H9 (cell line): Measurements from ENCODE around the gene TGIF1. TPM values are rescaled to one million over a fixed set of nuclear protein-coding genes. Genes with fewer than 3 reads are reported as not detected.

ENCODE experiments used
- DNase-seq: peaks from one replicate; pipeline ENCODE4 v3.0.0-alpha.2; 2017
- H2AFZ ChIP-seq: one replicate; pipeline ENCODE4 v1.6.1; 2013; ENCODE audit warnings: mild to moderate bottlenecking, low read length, control low read depth, moderate library complexity
- H2AK5ac ChIP-seq: 2 replicates; pipeline ENCODE4 v1.6.1; 2013; ENCODE audit warnings: low read length, control low read depth, mixed read lengths; ENCODE audit not compliant: insufficient read length
- H2BK120ac ChIP-seq: one replicate; pipeline ENCODE4 v1.6.1; 2013; ENCODE audit warnings: low read depth, mild to moderate bottlenecking, low read length, control low read depth, inconsistent platforms; ENCODE audit not compliant: poor library complexity, severe bottlenecking
- H2BK12ac ChIP-seq: 2 replicates; pipeline ENCODE4 v1.6.1; 2013; ENCODE audit warnings: low read length, control low read depth, mixed read lengths, low read depth; ENCODE audit not compliant: insufficient read length
- H2BK15ac ChIP-seq: 2 replicates; pipeline ENCODE4 v1.6.1; 2013; ENCODE audit warnings: low read depth, low read length, control low read depth
- H2BK20ac ChIP-seq: one replicate; pipeline ENCODE4 v1.6.1; 2013; ENCODE audit warnings: low read depth, mild to moderate bottlenecking, low read length, control low read depth, inconsistent platforms; ENCODE audit not compliant: poor library complexity, severe bottlenecking
- H2BK5ac ChIP-seq: 2 replicates; pipeline ENCODE4 v1.6.1; 2013; ENCODE audit warnings: low read length, control low read depth, mixed read lengths; ENCODE audit not compliant: insufficient read length
- H3K14ac ChIP-seq: 2 replicates; pipeline ENCODE4 v1.6.1; 2013; ENCODE audit warnings: low read length, control low read depth; ENCODE audit not compliant: insufficient read depth
- H3K18ac ChIP-seq: 2 replicates; pipeline ENCODE4 v1.6.1; 2013; ENCODE audit warnings: low read depth, mild to moderate bottlenecking, mixed read lengths, low read length, control low read depth; ENCODE audit not compliant: insufficient read length
- H3K23ac ChIP-seq: 2 replicates; pipeline ENCODE4 v1.6.1; 2013; ENCODE audit warnings: low read length, control low read depth, mixed read lengths, low read depth; ENCODE audit not compliant: insufficient read length
- H3K23me2 ChIP-seq: 2 replicates; pipeline ENCODE4 v1.6.1; 2013; ENCODE audit warnings: low read depth, mild to moderate bottlenecking, mixed read lengths, low read length, control low read depth; ENCODE audit not compliant: insufficient read length, poor library complexity, severe bottlenecking
- H3K27ac ChIP-seq: 2 replicates; pipeline ENCODE4 v1.5.1; 2013; ENCODE audit warnings: low read length, control low read depth, mixed read lengths, low read depth; ENCODE audit not compliant: insufficient read length
- H3K27me3 ChIP-seq: 2 replicates; pipeline ENCODE4 v1.6.1; 2013; ENCODE audit warnings: low read length, control low read depth, inconsistent platforms; ENCODE audit not compliant: insufficient read depth
- H3K4ac ChIP-seq: 2 replicates; pipeline ENCODE4 v1.6.1; 2013; ENCODE audit warnings: low read depth, mild to moderate bottlenecking, control low read depth, inconsistent platforms, low read length, moderate library complexity
- H3K4me1 ChIP-seq: 2 replicates; pipeline ENCODE4 v1.6.1; 2013; ENCODE audit warnings: low read length, control low read depth, inconsistent platforms; ENCODE audit not compliant: insufficient read depth
- H3K4me2 ChIP-seq: 2 replicates; pipeline ENCODE4 v1.6.1; 2013; ENCODE audit warnings: low read length, control low read depth, mixed read lengths; ENCODE audit not compliant: insufficient read length, insufficient read depth
- H3K56ac ChIP-seq: 2 replicates; pipeline ENCODE4 v1.6.1; 2013; ENCODE audit warnings: low read depth, mild to moderate bottlenecking, mixed read lengths, low read length, control low read depth; ENCODE audit not compliant: insufficient read length
- H3K79me1 ChIP-seq: 2 replicates; pipeline ENCODE4 v1.6.1; 2013; ENCODE audit warnings: low read depth, mild to moderate bottlenecking, moderate library complexity, low read length, control low read depth, inconsistent platforms; ENCODE audit not compliant: insufficient read depth, poor library complexity, severe bottlenecking
- H3K79me2 ChIP-seq: 2 replicates; pipeline ENCODE4 v1.6.1; 2013; ENCODE audit warnings: low read length, control low read depth, inconsistent platforms; ENCODE audit not compliant: insufficient read depth
- H3K9ac ChIP-seq: 2 replicates; pipeline ENCODE4 v1.6.1; 2013; ENCODE audit warnings: low read length, control low read depth, mixed read lengths; ENCODE audit not compliant: insufficient read length; ENCODE audit errors: extremely low read depth
- H3K9me3 ChIP-seq: one replicate; pipeline ENCODE4 v1.6.1; 2013; ENCODE audit warnings: low read depth, low read length, inconsistent platforms; ENCODE audit not compliant: control insufficient read depth
- H3T11ph ChIP-seq: one replicate; pipeline ENCODE4 v1.6.1; 2013; ENCODE audit warnings: mild to moderate bottlenecking, low read length, control low read depth, inconsistent platforms
- H4K20me1 ChIP-seq: one replicate; pipeline ENCODE4 v1.6.1; 2013; ENCODE audit not compliant: control insufficient read depth, insufficient read length, insufficient read depth
- H4K5ac ChIP-seq: 2 replicates; pipeline ENCODE4 v1.6.1; 2013; ENCODE audit warnings: low read depth, mild to moderate bottlenecking, mixed read lengths, low read length, control low read depth; ENCODE audit not compliant: insufficient read length
- H4K8ac ChIP-seq: replicated peaks from 2 replicates; pipeline ENCODE4 v1.6.1; 2013; ENCODE audit warnings: low read length, control low read depth, mixed read lengths, low read depth; ENCODE audit not compliant: insufficient read length
- H4K91ac ChIP-seq: 2 replicates; pipeline ENCODE4 v1.6.1; 2013; ENCODE audit warnings: low read depth, mild to moderate bottlenecking, moderate library complexity, mixed read lengths, low read length, control low read depth; ENCODE audit not compliant: insufficient read length
- H3K27ac Mint-ChIP-seq, 3 experiments: 2 replicates in 2 of 3; 3 replicates in 1 of 3; pipeline ENCODE4 v1.8.0; 2020 to 2021; ENCODE audit warnings: mixed read lengths in 3 of 3, mild to moderate bottlenecking in 1 of 3, moderate library complexity in 1 of 3
- H3K27me3 Mint-ChIP-seq: 2 replicates; pipeline ENCODE4 v1.8.0; 2021; ENCODE audit warnings: low read depth, mild to moderate bottlenecking, moderate library complexity, mixed read lengths
- H3K36me3 Mint-ChIP-seq, 3 experiments: 2 replicates in 2 of 3; 3 replicates in 1 of 3; pipeline ENCODE4 v1.8.0; 2020 to 2021; ENCODE audit warnings: low read depth in 3 of 3, mixed read lengths in 3 of 3; ENCODE audit not compliant: insufficient read depth in 1 of 3
- H3K4me1 Mint-ChIP-seq, 2 experiments: 2 replicates each; pipeline ENCODE4 v1.8.0; 2020; ENCODE audit warnings: mixed read lengths in 2 of 2
- H3K4me3 Mint-ChIP-seq, 2 experiments: 2 replicates in 1 of 2; 3 replicates in 1 of 2; pipeline ENCODE4 v1.8.0; 2020 to 2021; ENCODE audit warnings: mild to moderate bottlenecking in 2 of 2, mixed read lengths in 2 of 2, moderate library complexity in 1 of 2
- H3K9me3 Mint-ChIP-seq, 2 experiments: 2 replicates in 1 of 2; 3 replicates in 1 of 2; pipeline ENCODE4 v1.8.0; 2020; ENCODE audit warnings: mild to moderate bottlenecking in 2 of 2, mixed read lengths in 2 of 2, moderate library complexity in 1 of 2
- CTCF ChIP-seq: fragments of 200-600 bp; sonication (generic); conservative IDR thresholded peaks from 3 replicates; pipeline ENCODE4 v1.8.0; 2021; ENCODE audit warnings: antibody characterized with exemption, mild to moderate bottlenecking
- WGBS: extraction: QIAGEN DNeasy Blood & Tissue Kit; methylation state at CpG from one replicate; pipeline ENCODE4 v1.1.7; 2013; ENCODE audit warnings: missing lambda C conversion rate, low lambda C conversion rate, mixed read lengths; ENCODE audit not compliant: insufficient read length; ENCODE audit errors: extremely low coverage; 5-methylcytosine and 5-hydroxymethylcytosine counted together
- total RNA-seq: library from RNA; stranded (reverse); gene quantifications from 2 replicates; pipeline ENCODE4 v1.2.1, GENCODE V29; 2021

Gene TGIF1
- total RNA-seq, 1 experiment from 2014 or later = 261 TPM

GRCh38 chr18:3495691-3496430 is 45.9 kb downstream of the TGIF1 start:
- Histone ChIP-seq H3K14ac (no peak overlapping the region), H4K5ac (no peak overlapping the region), H3K27ac (no peak overlapping the region), H3K23ac (no peak overlapping the region), H2BK5ac (no peak overlapping the region), H4K8ac (no peak overlapping the region), H3K18ac (no peak overlapping the region), H3K9me3 (no peaks in the 10 kb centered on the region), H2BK15ac (no peak overlapping the region), H3K4ac (no peak overlapping the region), H4K91ac (no peak overlapping the region), H3K56ac (no peak overlapping the region), H3K23me2 (peaks cover 6% of the 10 kb centered on the region), H3K27me3 (no peaks in the 10 kb centered on the region; the same call in 1 of the 2 replicates), H2AFZ (no peak overlapping the region), H2BK120ac (no peak overlapping the region), H2AK5ac (no peak overlapping the region), H3K79me1 (no peaks in the 10 kb centered on the region), H2BK12ac (no peak overlapping the region), H3T11ph (no peak overlapping the region), H3K79me2 (no peaks in the 10 kb centered on the region), H3K4me2 (no peak overlapping the region), H3K9ac (no peak overlapping the region), H3K4me1 (peaks cover 6% of the 10 kb centered on the region; the same call in 1 of the 2 replicates), H2BK20ac (no peak overlapping the region), H4K20me1 (no peaks in the 10 kb centered on the region)
- peaks cover 20% of the 10 kb centered on the region for H3K27me3 Mint-ChIP-seq
- no peak for DNase-seq
- no peaks in the 10 kb centered on the region for H3K9me3 Mint-ChIP-seq
- TF ChIP-seq CTCF = no peak
- H3K36me3 Mint-ChIP-seq = no peaks in the 10 kb centered on the region
- peaks cover 40 to 47% of the 10 kb centered on the region in 2 experiments for H3K4me1 Mint-ChIP-seq
- no peak overlapping the region for H3K27ac Mint-ChIP-seq
- no CpG with 5 or more reads among the region's 7 CpGs for WGBS
- H3K4me3 Mint-ChIP-seq = no peak overlapping the region
